GM21723 (cell line): Measurements from ENCODE around the gene NKD1.

ENCODE experiments used
- ATAC-seq: cut with Tn5 transposase; IDR thresholded peaks from one replicate; pipeline ENCODE4 v1.9.1; 2021; ENCODE audit warnings: mild to moderate bottlenecking, moderate library complexity; ENCODE audit not compliant: unreplicated experiment

Gene NKD1

DNA sequence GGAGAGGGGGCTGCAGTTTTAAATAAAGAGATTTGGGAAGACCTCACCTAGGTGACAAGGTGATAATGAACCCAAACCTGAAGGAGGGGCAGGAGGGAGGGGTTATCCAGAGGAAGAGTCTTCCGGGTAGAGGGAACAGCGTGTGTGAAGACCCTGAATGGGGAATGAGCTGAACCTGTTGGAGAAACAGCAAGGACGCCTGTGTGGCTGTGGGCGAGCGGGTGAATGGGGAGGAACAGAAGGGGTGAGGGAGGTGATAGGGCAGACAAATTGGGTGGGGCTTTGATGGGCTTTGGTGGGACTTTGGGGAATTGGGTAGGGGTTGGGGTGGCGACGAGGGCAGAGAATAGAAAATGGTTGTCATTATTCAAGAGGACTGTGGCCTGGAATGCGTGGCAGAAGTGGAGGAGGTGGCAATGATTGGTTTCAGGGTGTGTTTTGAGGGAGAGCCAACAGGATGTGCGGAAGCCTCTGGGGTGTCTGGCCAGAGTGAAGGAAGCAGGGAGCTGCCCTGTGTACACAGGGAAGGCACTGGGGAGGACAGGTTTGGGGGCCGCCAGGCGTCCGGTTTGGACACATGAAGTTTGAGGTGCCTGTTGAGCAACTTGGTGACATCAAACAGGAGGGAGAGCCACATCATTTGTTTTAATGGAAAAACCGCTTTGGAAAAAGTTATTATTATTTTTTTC is 48.7 kb downstream of the NKD1 start:
- ATAC-seq, result no peak

GRCh38 chr16:50597563-50598255 is 49.5 kb downstream of the NKD1 start:
- no peak for ATAC-seq

GRCh38 chr16:50598256-50598894 is 50.2 kb downstream of the NKD1 start:
- ATAC-seq, result no peak

- no peak for ATAC-seq
Measured at GRCh38 chr16:50598936-50599361, 50.8 kb downstream of the NKD1 start.

DNA sequence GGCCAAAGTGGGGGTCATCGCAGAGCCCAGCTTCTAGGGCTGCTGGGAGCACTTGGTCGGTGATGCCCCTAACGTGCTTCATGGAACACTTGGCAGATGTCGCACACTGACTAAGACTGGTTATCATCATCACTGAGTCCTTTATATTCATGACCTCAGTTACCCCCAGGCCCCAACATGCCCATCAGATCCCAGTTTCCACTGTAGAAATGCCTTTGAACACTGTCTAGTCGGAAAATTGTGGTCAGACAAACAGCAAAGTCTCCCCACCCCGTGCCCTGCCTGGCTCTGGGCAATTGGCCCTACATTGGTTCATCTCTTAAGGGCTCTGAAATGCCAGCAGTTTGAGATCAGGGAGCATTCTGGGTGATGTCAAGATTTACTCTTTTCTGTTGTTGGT is 51.3 kb downstream of the NKD1 start:
- no peak for ATAC-seq

- ATAC-seq, result no peak
Measured at GRCh38 chr16:50600582-50601283, 52.5 kb downstream of the NKD1 start.

- no peak for ATAC-seq
Measured at GRCh38 chr16:50601341-50601740, 53.1 kb downstream of the NKD1 start.

- ATAC-seq, result no peak
Measured at GRCh38 chr16:50602126-50602525, 53.9 kb downstream of the NKD1 start.

- ATAC-seq, result no peak
Measured at GRCh38 chr16:50602531-50603205, 54.5 kb downstream of the NKD1 start.

DNA sequence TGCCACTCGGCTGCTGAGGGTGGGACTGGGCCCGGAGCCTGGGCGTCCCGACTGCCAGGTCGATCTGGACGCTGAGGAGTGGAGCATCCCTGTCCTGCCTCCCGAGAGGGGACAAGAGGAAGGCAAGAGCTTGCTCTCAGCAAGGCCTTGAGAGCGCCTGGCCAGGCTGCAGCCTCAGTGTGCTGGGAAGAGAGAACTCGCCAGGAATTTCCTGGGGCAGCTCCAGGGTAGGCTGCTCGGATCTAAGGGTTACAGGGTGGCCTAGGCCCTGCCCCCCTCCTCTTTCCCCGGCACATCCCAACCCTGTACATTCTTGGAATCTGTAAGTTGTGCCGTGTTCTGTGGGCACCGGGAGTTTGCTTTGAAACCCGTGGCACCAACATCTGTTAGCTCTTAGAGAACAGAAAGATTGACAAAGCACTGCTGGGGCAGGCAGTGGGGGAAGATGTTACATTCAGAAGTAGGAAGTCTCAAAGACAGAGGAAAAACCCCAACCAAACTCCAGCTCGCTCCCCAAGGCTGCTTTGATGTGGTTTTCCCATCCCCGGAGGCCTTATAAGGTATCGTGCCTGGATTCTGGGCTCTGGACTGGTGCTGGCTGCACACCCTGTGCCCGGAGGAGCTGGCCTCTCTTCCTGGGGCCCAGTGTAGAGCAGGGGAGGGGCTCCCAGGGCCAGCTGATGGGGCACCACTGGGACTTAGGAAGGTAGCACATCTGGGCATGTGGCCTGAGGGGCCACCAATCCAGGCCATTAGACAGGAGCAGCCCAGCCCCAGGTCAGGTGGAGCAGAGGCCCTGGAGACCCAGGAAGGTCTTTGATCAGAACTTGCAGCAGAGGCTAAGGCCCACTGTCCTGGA is 55.2 kb downstream of the NKD1 start:
- ATAC-seq, result no peak

DNA sequence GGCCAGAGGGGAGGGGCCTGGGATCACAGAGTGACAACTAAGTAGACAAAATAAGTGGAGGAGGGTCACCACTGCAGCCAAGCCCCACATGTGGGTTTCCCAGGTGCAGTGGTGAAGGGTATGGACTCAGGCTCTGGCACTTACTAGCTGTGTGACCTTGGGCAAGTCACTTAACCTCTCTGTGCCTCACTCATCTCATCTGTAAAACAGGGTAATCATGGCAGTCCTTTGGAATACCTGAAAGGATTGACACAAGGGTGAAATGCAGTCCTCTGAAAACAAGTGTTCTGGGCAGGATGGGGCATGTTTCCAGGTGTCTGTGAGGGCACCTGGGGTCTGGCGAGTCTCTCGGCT is 55.8 kb downstream of the NKD1 start:
- no peak for ATAC-seq

DNA sequence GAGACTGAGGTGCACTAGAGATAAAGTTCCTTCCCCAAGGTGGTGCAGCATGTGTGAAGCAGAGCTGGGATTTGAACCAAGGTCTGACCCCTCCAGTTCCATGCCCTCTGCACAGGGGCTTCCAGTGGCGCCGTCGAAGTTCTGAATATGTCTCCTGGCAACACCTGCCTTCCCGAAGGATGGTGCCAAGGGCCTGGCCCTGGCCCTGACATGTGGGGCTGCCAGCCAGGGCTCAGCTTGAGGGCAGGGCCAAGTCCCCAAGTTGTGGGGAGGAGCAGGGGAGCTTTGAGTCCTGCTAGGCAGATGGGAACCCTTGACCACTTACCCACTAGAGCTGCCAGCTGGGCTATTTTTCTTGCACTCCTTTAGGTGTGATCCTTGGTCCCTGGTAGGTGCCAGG is 56.4 kb downstream of the NKD1 start:
- no peak for ATAC-seq

GRCh38 chr16:50605733-50606430 is 57.7 kb downstream of the NKD1 start:
- no peak for ATAC-seq

GRCh38 chr16:50606431-50607050 is 58.3 kb downstream of the NKD1 start:
- no peak for ATAC-seq

DNA sequence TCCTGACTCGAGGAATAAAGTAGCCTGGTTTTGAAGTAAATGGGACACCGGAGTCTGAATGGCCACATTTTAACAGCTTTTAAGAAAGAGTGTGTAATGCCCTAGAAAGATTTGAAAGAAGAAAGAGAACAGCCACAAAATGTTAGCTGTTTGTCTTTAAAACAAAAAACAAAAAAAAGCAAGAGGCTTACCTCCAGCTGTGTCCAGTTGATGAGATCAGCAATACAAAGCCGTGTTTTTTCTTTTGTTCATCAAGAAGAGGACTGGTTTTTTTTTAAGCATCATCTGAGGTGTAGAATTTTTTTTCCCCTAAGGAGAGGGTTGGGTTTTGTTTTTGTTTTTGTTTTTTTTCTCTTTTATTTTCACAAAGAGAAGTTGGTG is 58.8 kb downstream of the NKD1 start:
- no peak for ATAC-seq

DNA sequence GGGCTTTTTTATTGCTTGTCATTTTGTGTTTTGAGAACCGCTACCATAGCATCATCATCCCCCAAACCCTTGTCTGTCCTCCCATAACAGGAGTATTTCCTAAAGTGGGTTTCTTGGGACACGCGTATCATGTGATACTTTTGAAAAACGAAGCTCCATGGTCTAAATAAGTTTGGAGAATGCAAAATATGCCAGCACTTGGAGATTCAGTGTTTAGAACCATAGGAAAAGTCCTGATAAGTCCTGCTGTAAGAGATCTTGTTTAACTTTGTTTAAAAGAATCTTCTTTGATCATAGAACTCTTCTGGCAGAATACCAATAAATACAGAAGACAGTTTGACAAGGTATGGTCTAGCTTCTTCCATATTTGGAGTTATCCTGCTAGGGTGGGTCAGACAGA is 59.3 kb downstream of the NKD1 start:
- ATAC-seq, result no peak

DNA sequence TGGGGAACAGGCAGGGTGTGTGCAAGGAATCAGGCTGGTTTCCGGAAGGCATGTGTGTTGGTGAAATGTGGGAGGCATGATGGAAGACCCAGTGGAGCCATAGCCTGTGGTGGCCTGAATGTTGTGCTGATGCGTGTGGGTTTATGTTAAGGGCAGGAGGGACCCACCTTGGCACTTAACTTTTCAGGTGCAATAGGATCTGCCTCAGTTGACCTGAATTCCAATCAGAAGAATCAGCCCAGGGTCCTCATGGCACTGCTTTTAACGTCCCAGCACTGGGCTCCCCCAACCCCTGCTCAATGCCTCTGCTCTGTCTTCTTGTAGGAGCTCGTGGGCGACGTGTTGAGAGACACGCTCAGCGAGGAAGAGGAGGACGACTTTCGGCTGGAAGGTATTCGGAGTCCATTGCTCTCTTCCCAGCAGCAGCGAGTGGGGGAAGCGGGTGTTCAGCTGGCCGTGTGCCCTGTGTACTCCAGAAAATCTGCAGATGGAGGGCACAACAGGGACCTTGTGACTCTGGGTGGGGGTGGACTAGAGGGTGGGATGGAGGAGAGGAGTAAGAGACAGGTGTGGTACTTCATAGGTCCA is 59.9 kb downstream of the NKD1 start:
- ATAC-seq, result no peak

DNA sequence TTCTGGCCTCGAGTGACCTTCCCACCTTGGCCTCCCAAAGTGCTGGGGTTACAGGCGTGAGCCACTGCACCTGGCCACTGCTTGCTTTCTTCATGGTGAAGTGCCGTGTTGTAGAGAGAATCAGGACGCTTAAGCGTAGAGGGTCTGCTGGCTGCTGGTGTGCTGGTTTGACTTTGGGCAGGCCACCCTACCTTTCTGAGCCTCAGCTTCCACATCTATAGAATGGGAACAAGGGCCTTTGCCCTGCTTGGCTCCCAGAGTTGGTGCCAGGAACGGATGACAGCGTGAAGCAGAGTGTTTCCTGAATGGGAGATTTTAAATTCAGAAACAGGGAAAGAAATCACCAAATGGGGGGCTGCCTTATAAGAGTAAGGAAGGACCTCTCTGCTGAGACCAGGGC is 60.9 kb downstream of the NKD1 start:
- no peak for ATAC-seq

DNA sequence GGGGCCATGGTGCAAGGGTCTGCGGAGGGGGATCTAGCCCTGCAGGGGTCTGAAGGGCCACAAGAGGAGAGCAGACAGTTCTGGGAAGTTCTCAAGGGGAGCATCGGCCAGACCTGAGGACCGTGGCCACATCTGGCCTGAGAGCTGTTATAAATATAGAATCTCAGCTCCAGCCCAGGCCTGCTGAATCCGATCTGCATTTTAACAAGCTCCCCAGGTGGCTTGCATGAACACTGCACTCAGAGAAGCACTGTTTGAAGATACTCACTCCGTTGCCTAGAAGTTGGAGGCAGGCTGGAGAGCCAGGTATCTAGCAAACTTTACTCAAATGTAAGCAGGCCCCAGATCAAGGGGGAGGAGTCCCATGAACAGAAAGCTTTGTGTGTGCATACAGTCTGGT is 61.3 kb downstream of the NKD1 start:
- ATAC-seq, result no peak
